Measurements from ENCODE around the gene TMEM116.

The TMEM116 gene

DNA sequence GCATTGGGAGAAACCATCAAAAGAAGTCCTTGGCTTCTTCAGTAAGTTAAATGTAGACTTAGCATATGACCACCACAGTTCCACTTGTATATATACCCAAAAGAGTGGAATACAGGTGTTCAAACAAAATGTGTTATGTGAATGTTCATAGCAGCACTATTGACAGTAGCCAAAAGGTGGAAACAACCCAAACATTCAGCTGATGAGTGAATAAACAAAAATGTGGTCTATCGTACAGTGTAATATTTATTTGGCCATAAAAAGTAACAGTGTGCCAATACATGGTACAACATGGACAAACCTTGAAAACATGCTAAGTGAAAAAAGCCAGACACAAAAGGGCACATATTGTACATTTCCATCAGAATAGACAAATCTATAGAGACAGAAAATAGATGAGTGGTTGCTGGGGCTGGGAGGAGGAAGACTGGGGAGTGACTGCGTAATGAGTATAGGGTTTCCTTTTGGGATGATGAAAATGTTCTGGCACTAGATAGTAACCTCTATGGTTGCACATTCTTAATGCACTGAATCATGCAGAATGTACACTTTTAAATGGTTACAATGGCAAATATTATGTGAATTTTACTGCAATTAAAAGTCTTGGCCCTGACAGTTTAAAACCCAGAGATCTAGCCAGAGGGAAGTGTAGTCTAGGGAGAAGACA is 5.7 kb upstream of the TMEM116 start:
- TF ChIP-seq, protein P1, sequence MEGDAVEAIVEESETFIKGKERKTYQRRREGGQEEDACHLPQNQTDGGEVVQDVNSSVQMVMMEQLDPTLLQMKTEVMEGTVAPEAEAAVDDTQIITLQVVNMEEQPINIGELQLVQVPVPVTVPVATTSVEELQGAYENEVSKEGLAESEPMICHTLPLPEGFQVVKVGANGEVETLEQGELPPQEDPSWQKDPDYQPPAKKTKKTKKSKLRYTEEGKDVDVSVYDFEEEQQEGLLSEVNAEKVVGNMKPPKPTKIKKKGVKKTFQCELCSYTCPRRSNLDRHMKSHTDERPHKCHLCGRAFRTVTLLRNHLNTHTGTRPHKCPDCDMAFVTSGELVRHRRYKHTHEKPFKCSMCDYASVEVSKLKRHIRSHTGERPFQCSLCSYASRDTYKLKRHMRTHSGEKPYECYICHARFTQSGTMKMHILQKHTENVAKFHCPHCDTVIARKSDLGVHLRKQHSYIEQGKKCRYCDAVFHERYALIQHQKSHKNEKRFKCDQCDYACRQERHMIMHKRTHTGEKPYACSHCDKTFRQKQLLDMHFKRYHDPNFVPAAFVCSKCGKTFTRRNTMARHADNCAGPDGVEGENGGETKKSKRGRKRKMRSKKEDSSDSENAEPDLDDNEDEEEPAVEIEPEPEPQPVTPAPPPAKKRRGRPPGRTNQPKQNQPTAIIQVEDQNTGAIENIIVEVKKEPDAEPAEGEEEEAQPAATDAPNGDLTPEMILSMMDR (conservative IDR thresholded peaks at IDR 0.05; ENCODE audit: low read length) = no peak
- no peak for TF ChIP-seq EZH2phosphoT487 (IDR thresholded peaks at IDR 0.05; ENCODE audit: borderline replicate concordance)
- no peaks in the 10 kb centered on the region for H3K27me3 ChIP-seq (ENCODE audit: insufficient read depth, low read length, poor library complexity, severe bottlenecking)
- peaks cover 73% of the 10 kb centered on the region for H3K79me2 ChIP-seq (ENCODE audit: insufficient read depth, low read length)
- H3K9me2 ChIP-seq (replicated peaks; ENCODE audit: low read depth, low read length) = no peaks in the 10 kb centered on the region
- H4K20me1 ChIP-seq (ENCODE audit: insufficient read depth, low read length, poor library complexity, severe bottlenecking) = peaks cover 41% of the 10 kb centered on the region
- no peak overlapping the region for H3K9ac ChIP-seq (ENCODE audit: low read depth, low read length, poor library complexity, severe bottlenecking)
- H3K4me3 ChIP-seq (ENCODE audit: low read length, poor library complexity, severe bottlenecking) = no peak overlapping the region
- H3K9me3 ChIP-seq (ENCODE audit: insufficient read depth, low read depth, low read length) = no peaks in the 10 kb centered on the region
- peak overlapping the region; percentile 43 for H3K4me2 ChIP-seq (ENCODE audit: low read depth, low read length, poor library complexity, severe bottlenecking)
- H3K4me1 ChIP-seq (ENCODE audit: insufficient read depth, low read length, poor library complexity, severe bottlenecking) = peaks cover 16% of the 10 kb centered on the region
- peaks cover 41% of the 10 kb centered on the region for H3K36me3 ChIP-seq (ENCODE audit: insufficient read depth, low read length)
- no peak overlapping the region for H2AFZ ChIP-seq (ENCODE audit: low read length)
- no peaks in the 10 kb centered on the region for H3F3A ChIP-seq (ENCODE audit: low read depth)

DNA sequence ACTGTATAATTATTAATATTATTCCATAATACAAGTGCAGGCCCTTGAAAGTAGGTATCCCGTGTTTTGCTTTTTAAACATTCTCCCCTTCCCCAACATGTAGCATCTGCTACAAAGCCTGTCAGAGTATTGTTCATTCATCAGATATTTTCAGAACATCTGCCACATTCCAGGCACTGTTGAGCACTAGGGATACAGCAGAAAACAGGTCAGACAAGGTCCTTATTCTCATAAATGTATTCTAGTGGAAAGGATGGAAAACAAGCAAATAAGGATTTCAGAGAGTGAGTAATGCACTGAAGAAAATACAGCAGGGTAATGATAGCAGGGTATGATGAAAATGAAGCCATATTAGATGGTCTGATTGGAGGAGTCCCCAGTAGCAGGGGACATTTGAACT is 4.1 kb upstream of the TMEM116 start:
- H3K36me3 ChIP-seq (ENCODE audit: insufficient read depth, low read length) = peaks cover 25% of the 10 kb centered on the region; the same call in 1 of the 2 replicates
- no peaks in the 10 kb centered on the region for H3F3A ChIP-seq (ENCODE audit: low read depth)
- peaks cover 16% of the 10 kb centered on the region for H3K4me1 ChIP-seq (ENCODE audit: insufficient read depth, low read length, poor library complexity, severe bottlenecking)
- no peaks in the 10 kb centered on the region for H3K27me3 ChIP-seq (ENCODE audit: insufficient read depth, low read length, poor library complexity, severe bottlenecking)
- H3K9me3 ChIP-seq (ENCODE audit: insufficient read depth, low read depth, low read length) = no peaks in the 10 kb centered on the region
- peaks cover 41% of the 10 kb centered on the region for H4K20me1 ChIP-seq (ENCODE audit: insufficient read depth, low read length, poor library complexity, severe bottlenecking)
- H3K9me2 ChIP-seq (replicated peaks; ENCODE audit: low read depth, low read length) = no peaks in the 10 kb centered on the region
- H3K9ac ChIP-seq (ENCODE audit: low read depth, low read length, poor library complexity, severe bottlenecking) = no peak overlapping the region
- no peak overlapping the region for H3K4me3 ChIP-seq (ENCODE audit: low read length, poor library complexity, severe bottlenecking)
- H3K4me2 ChIP-seq (ENCODE audit: low read depth, low read length, poor library complexity, severe bottlenecking) = peak overlapping the region; percentile 7
- TF ChIP-seq, protein P1 (conservative IDR thresholded peaks at IDR 0.05; ENCODE audit: low read length) = no peak
- TF ChIP-seq EZH2phosphoT487 (IDR thresholded peaks at IDR 0.05; ENCODE audit: borderline replicate concordance) = no peak
- H3K79me2 ChIP-seq (ENCODE audit: insufficient read depth, low read length) = peaks cover 84% of the 10 kb centered on the region
- no peak overlapping the region for H2AFZ ChIP-seq (ENCODE audit: low read length)

DNA sequence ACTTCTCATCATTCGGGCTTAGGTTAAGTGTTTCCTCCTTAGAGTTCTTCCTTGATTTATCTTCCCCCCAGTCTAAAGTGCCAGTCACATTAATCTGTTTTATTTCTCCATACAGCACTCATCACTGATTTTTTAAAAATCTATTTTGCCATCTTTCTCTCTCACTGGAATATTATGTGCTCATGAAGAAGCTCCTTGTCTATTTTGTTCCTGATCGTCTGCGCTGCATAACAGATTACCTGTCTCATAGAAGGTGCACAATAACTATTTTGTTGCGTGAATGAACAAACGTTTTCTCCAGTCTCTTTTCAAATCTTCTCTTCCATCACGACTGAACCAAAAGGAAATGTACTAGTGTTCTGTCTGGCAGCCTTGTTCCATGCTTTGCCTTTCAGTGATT is 3.0 kb upstream of the TMEM116 start:
- no peak overlapping the region for H3K4me3 ChIP-seq (ENCODE audit: low read length, poor library complexity, severe bottlenecking)
- H3K9me2 ChIP-seq (replicated peaks; ENCODE audit: low read depth, low read length) = no peaks in the 10 kb centered on the region
- H3K9ac ChIP-seq (ENCODE audit: low read depth, low read length, poor library complexity, severe bottlenecking) = no peak overlapping the region
- H3K36me3 ChIP-seq (ENCODE audit: insufficient read depth, low read length) = peaks cover 16% of the 10 kb centered on the region; the same call in 1 of the 2 replicates
- peak overlapping the region; percentile 21 for H3K4me2 ChIP-seq (ENCODE audit: low read depth, low read length, poor library complexity, severe bottlenecking)
- H3K9me3 ChIP-seq (ENCODE audit: insufficient read depth, low read depth, low read length) = no peaks in the 10 kb centered on the region
- H3K27me3 ChIP-seq (ENCODE audit: insufficient read depth, low read length, poor library complexity, severe bottlenecking) = no peaks in the 10 kb centered on the region
- H3F3A ChIP-seq (ENCODE audit: low read depth) = no peaks in the 10 kb centered on the region
- H3K4me1 ChIP-seq (ENCODE audit: insufficient read depth, low read length, poor library complexity, severe bottlenecking) = peaks cover 25% of the 10 kb centered on the region
- TF ChIP-seq, protein P1 (conservative IDR thresholded peaks at IDR 0.05; ENCODE audit: low read length) = no peak
- TF ChIP-seq EZH2phosphoT487 (IDR thresholded peaks at IDR 0.05; ENCODE audit: borderline replicate concordance) = no peak
- peaks cover 41% of the 10 kb centered on the region for H4K20me1 ChIP-seq (ENCODE audit: insufficient read depth, low read length, poor library complexity, severe bottlenecking)
- H3K79me2 ChIP-seq (ENCODE audit: insufficient read depth, low read length) = peaks cover 92% of the 10 kb centered on the region
- H2AFZ ChIP-seq (ENCODE audit: low read length) = no peak overlapping the region
